Lung microvascular endothelial cell (primary cell): ENCODE measurements around the gene DCHS1. TPM values are rescaled to one million over a fixed set of nuclear protein-coding genes. Genes with fewer than 3 reads are reported as not detected.

Source experiments
- DNase-seq, 2 donors: peaks; one replicate each; pipeline versions ENCODE4 v3.0.0 to v3.0.0-alpha.2; 2010; ENCODE audit warnings: low read depth in 2 of 2
- total RNA-seq: library from RNA; depleted of rRNA; stranded (reverse); fragments of >200 nt; gene quantifications from 2 replicates; pipeline ENCODE4 v1.2.1, GENCODE V29; 2014

The DCHS1 gene
- total RNA-seq, 1 donor from 2014 or later, result 46.2 TPM

DNA sequence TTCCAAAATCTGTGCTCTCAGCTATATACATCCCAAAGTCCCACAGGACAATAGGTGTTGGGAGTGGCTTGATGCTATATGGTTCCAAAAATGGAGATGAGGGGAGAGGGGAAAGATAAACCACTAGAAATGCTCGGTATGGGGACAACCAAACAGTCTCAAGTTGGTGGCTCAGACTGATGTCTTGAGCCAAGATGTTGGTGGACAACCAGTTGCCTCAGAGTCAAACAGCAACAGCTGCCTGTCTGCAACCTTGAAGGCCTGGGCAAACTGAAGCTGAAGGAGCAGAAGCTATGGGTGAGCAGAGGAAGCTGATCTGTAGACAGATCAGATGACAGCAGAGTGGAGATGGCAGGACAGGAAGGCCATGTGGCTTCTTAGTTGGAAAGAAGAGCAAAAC, 56.2 kb downstream of the DCHS1 start:
- no peak for DNase-seq

DNA sequence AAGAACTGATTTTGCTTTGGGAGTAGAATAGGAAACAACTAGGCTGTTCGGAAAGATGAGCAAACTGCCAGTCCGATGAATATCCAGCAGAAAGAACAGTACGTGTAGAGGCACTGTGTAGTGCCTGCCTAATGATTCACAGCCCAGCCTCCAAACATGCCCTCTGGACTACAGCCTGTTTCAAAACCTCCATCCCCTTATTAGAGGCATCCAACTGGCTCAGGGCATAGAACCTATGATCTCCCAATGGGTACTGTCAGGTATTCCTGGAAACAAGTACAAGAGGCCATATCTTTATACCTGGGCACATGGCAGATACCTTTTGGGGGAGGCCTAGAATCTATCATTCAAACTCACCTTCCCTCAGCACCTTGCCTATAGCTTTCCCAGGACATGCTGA, 57.1 kb downstream of the DCHS1 start:
- no peak for DNase-seq

DNA sequence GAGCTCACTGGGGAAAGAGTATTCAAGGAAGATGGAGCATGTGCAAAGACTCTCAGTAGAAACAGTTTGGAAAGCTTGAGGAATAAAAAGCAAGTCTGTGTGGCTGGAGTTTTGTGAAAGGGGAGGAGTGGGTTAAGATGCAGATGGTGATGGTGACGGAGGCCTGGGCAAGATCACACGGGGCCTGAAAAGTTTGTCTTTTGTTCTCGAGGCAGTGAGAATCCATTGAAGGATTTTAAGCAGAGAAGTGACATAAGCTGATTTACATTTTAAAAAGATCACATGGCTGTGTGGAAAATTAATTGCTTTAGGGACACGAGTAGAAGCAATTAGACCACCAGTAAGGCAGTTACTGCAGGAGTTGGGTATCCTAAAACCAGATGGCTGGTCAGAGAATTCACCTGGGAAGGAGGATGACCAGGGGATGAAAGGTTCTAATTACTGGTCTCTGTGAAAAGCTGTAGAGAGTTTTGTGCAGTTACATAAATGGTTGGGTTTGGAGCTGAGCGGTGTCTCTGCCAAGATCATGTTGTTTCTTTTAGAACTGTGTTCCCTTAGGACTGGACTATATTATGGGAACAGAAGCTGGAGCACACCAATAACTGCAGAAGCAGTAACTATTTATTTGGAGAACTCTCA, 59.3 kb downstream of the DCHS1 start:
- DNase-seq, result no peak

GRCh38 chr11:6594142-6594768, 61.4 kb downstream of the DCHS1 start:
- DNase-seq, result no peak

DNA sequence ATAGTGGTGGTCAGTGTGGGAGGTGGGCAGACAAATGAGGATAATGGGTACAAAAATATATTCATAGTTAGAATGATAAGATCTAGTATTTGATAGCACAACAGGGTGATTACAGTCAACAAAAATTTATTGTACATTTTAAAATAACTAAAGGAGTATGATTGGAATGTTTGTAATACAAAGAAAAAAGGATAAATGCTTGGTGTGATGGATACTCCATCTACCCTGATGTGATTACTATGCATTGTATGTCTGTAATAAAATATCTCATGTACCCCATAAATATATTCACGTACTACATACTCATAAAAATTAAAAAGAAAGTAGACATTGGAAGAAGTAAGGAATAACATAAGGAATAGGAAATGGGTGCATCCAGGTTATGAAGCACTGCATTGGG, 67.6 kb downstream of the DCHS1 start:
- DNase-seq, result no peak

GRCh38 chr11:6587360-6587953, 68.2 kb downstream of the DCHS1 start:
- DNase-seq, result no peak

DNA sequence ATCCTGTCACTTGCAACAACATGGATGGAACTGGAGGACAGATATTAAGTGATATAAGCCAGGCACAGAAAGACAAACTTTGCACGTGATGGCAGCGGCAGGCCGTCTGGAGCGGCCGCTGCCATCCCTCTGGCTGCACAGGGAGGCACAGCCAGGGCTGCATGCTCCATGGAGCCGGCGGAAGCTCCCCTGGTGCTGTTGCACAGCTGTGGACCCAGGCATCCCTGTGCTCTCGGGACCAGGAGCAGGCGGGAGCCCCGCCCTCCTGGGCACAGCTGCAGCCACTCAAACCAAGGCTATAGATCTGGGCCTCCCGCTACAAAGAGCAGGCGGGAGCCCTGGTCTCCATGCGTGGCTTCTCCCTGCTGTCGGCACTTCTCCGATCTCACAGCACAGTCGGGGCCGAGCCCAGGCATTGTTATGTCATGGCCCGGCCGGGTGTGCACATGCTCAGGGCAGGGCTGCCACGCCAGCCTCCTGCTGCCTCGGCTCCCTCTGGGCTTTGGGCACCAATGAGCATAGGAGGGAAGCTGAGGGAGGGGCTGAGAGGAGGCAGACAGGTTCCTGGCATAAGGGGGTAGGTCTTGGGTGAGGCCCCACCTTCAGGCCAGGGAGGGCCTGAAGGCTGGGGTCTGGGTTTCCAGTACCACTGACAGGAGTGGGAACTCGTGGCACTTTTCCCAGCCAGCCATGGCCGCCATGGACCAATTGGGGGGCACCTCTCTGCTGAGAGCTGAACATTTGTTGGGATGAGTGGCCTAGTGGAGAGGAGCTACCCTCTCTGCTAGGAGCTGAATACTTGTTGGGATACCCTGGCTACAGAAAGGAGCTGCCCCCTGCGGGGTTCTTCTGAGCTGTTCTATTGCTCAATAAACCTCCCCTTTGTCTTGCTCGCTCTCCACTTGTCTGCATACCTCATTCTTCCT, 68.9 kb downstream of the DCHS1 start:
- DNase-seq, result no peak

- DNase-seq, result no peak
Measured at GRCh38 chr11:6584528-6584927, 71.1 kb downstream of the DCHS1 start.

DNA sequence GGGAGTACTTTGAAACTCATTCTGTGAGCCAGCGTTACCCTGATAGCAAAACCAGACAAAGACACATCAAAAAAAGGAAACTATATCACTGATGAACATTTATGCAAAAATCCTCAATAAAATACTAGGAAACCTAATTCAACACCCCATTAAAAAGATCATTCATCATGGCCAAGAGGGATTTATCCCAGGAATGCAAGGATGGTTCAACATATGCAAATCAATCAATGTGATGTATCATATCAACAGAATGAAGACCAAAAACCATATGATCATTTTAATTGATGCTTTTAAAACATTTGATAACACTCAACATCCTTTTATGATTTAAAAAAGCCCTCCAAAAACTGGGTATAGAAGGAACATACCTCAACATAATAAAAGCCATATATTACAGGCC, 72.0 kb downstream of the DCHS1 start:
- DNase-seq, result no peak

GRCh38 chr11:6579681-6580080, 75.9 kb downstream of the DCHS1 start:
- DNase-seq, result no peak

GRCh38 chr11:6578134-6578533, 77.5 kb downstream of the DCHS1 start:
- DNase-seq, result no peak

DNA sequence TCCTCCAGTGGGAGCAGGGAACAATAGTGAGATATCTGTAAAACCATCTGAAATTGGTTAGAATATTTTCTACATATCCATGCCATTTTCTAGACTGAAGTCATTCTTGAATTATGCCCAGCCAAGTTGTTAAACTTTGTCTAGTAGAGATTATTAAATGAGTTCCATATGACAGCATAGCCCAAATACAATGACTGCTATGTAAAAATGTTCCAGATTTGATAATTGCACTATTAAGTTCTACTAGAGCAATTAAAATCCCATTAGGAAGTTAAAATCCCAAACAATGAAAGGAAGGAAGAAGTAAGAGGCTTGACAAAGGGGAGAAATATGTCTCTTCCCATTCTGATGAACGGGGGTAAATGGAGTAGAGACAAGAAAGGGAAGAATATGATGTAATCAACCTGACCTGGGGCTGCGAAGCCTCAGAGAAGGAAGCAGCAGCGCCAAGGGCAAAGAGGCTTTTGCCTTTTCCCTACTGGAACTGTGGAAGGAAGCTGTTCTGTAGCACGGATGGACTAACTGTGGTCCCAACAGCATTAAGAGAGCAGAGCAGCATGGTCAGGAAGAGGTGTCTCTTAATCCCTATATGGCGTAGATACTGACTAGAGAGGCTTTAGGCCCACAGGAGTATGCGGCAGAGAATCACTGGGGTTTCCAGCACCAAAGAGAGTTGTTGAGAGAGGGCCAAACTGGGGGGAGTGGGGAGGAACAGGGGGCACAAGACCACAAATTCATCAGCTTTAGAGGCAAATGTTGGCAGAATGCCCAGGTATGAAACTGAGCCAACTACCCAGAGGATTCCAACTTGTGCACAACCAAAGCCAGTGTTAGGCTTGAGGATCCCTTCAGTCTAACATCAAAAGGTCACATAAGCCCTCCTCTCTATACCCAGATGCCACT, 78.9 kb downstream of the DCHS1 start:
- peak; percentile 75 to 77 for DNase-seq

- no peak for DNase-seq
Measured at GRCh38 chr11:6574816-6575715, 80.5 kb downstream of the DCHS1 start.

- DNase-seq, result peak in 1 of 2 donors; percentile 37
Measured at GRCh38 chr11:6572215-6572614, 83.4 kb downstream of the DCHS1 start.

DNA sequence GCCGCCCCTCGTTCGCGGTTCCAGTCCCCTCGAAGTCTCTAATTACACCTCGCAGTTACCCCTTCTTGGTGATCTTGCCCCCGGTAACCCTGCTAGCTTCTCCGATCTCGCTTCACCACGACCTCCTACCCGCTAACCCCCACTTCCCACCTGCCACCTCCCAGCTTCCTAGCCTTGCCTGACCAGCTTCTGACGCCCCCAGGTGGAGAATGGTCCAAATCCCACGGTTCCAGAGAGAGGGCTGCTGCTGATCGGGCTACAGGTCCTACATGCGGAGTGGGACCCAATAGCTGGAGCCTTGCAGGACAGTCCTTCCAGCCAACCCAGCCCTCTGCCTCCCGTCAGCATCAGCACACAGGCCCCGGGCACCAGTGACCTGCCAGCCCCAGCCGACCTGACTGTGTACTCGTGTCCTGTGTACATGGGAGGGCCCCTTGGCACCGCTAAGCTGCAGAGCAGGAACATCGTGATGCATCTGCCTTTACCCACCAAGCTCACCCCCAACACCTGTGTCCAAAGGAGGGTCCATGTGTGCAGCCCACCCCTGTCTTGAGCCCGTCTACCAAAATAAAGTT, 84.1 kb downstream of the DCHS1 start:
- no peak for DNase-seq
